ENCODE measurements around the gene NELFB.
A peak's percentile ranks its signal among the peaks of the same experiment; 100 is the strongest.

NELFB gene

DNA sequence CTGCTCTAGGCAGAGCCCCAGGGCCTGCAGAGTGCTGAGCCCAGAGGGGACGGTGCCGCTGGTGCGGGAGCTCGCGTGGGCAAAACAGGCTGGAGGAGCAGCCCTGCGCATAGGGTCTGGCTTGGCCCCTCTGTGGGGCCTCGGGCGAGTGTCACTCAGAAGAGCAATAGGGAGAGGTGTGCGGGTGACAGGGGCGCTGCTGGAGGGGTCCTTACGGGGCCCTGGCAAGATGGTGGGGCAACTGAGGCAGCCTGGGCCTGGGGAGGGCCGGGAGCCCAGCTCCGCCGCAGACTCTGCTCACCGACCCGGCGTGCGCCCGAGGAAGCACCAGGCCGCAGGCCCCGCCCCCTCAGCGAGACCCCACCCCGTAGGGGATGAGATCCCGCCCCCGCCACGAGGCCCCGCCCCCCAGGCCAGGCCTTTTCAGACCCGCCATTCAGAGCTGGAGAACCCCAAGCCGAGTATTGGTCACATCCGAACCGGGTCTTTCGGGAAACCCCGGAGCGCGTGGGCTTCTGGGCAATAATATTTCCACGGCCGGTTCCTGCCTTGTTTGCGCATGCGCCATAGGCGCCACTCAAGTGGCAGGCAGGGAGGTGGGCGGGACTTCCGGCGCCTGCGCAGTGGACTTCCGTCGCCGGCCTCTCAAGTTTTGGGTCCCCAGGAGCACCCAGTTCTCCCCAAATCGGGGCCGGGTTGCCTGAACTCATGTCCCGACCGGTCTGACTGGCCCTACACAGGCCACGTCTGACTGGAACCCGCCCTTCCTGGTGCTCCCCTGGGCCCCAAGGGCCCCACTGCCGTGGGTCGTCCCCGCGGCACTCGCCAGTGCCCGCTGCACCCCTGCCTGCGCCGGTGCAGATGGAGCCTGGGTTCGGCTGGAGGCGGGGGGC is 31.8 kb upstream of the NELFB start:
- peak; percentile 99 for DNase-seq (ENCODE audit: low read depth)

DNA sequence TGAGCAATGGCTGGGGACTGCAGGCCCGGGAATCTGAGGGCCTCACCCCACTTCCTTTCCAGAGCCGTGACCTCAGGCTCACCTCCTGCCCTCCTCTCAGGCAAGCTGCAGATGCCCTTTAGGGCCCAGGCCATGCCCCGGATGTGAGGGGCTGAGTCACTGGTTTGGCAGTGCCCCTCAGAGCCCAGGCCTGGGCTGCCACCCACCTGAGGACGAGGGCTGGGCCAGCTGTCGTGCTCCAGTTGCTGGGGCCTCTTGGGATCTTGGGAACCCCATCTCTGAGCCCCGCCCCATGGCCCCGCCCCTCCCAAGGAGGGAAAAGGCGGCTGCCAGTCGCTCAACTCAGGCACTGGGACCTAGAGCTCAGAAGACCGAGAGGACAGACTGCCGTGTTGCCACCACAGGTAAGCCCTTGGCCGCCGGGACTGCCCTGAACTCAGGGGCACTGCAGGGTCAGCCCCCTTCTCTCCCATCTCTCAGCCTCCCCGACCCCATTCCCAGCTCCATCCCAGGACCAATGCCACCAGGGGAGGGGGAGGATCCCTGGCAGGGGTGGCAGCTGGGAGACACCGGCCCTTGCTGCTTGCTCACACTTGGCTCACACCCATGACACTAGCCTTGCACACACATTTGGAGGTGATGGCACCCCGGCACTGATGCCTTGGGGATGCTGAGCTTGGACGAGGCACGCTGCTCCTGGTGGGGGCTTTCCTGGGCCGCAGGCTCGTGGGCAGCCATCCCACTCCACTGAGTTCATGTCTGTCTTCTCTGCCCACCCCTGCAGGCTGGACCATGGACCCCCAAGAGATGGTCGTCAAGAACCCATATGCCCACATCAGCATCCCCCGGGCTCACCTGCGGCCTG is 30.1 kb upstream of the NELFB start, which contains the start of gene CYSRT1:
TSS of gene CYSRT1 (plus strand) at position 345 of the 865 bp plus-strand sequence. CDS start at position 793, 448 bp downstream.
- no peak for DNase-seq (ENCODE audit: low read depth)

- no peak for DNase-seq (ENCODE audit: low read depth)
Observed at GRCh38 chr9:137225699-137226331, 29.3 kb upstream of the NELFB start.

DNA sequence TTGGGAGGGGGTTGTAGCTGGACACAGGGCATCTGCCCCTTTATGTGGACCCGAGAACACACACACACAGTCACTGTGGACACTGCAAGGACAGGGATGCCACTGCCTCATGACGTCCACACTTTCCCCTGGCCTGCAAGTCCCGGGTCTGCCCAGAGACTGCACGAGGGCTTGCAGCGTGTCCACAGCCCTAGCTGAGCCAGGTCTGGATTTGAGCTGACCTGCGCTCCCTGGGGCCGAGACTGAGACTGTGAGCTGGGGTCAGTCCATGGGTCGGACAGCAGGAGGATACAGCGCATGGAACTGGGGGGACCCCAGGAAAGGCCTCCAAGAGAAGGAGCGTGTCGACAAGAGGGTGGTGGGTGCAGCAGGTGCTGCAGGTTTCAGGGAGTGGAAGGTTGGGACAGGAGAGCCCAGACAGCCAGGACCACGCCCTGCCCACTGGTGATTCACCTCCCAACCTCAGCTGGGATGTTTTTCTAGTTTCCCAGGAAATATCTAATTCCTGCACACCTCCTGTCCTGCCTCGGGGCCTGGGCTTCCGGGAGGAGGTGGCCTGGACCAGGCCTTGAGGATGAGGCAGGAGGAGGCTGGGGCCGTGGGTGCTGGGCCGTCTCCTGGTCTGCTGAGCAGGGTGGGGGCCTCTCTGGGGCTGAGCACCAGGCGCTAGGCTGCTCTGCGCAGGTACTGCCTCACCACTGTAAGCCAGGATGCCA is 28.6 kb upstream of the NELFB start:
- peak; percentile 31 for DNase-seq (ENCODE audit: low read depth)

- peak; percentile 75 for DNase-seq (ENCODE audit: low read depth)
Observed at GRCh38 chr9:137227054-137227852, 27.9 kb upstream of the NELFB start, which contains the start of gene RNF224. Gene RNF224 (plus strand): TSS chr9:137227502. CDS start chr9:137228336, 834 bp downstream.

DNA sequence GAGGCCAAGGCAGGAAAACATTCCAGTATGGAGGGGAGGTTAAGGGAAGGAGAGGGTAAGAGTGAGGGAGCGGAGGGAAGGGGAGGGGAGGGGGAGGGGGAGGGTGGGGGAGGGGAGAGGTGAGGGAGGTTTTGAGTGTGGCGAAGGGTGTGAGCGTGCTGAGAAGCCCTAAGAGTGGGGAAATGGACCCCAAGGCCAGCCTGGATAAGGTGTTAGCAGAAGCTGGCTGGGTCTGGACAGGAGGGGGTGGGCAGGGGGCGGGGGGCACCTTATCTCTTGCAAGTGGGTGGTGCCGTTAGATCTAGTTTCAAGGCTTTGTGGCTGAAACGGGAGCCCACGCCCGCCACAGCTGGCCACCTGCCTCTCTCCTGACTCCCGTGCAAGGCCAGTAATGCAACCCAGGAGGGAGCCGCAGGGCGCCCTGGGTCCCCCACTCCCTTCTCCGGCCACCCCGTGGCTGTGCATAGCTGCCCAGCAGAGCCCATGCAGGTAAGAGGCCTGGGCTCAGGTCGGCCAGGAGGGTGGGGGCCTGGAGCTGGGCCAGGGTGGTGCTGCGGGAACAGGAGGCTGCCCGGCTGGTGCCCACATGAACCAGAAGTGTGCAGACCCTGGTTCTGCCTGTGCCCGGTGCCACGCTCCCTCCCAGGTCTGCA is 27.1 kb upstream of the NELFB start:
- no peak for DNase-seq (ENCODE audit: low read depth)

DNA sequence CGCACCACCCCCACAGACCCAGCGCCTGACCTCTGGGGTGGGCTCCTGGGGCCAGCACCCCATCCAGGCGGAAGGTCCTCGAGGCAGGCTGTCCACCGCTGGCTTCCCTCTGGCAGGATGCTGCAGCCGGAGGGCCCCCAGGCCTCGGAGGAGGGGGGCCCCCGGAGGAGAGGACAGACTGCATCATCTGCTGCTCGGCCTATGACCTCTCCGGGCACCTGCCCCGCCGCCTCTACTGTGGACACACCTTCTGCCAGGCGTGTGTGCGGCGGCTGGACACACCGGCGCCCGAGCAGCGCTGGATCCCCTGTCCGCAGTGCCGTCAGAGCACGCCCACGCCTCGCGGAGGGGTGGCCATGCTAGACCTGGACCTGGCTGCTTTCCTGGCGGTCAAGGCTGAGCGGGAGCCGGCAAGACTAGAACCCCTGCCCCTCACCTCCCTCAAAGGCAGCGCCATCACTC is 26.6 kb upstream of the NELFB start:
- DNase-seq (ENCODE audit: low read depth): no peak

GRCh38 chr9:137228968-137229896 is 25.9 kb upstream of the NELFB start:
- DNase-seq (ENCODE audit: low read depth): no peak

DNA sequence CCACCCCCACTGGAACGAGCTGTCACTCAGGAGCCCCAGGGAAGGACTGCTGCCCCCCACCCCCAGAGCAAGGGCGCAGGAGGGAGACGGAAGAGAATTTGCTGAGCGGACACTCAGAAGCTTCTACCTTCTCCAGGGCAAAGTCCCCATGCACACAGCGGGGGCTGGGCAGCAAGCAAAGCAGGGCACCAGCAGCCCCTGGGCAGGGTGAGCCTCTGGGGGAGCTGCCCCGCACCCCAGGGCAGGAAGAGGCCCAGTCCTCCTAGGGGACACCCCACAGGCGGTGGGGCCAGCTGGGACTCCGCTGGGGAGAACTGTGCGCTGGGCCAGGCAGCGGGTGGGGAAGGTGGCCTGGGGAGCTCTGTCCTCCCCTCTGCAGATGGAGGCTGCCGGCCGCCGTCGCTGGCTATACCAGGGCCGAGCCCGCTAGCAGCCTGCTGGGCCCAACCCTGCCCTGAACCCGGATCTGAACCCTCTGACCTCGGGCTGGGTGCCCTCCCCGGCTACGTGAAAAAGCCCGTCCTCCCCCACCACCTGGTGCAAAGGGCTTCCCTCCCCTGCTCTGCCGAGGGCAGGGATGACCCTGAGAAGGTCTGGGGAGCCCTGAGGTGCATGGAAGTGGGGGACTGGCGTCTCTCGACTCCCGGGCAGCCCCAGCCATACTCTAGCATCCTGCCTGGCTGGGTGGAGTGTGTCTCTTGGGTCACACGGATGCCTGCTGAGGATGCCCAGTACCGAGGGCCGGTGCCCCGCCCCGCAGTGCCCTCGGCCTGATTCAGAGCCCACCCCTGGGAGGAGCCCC is 25.0 kb upstream of the NELFB start:
- DNase-seq (ENCODE audit: low read depth): no peak

GRCh38 chr9:137230705-137231371 is 24.3 kb upstream of the NELFB start, which contains the start of gene SLC34A3:
Gene SLC34A3 (plus strand): TSS chr9:137230901. CDS start chr9:137231703, 802 bp downstream.
- no peak for DNase-seq (ENCODE audit: low read depth)

DNA sequence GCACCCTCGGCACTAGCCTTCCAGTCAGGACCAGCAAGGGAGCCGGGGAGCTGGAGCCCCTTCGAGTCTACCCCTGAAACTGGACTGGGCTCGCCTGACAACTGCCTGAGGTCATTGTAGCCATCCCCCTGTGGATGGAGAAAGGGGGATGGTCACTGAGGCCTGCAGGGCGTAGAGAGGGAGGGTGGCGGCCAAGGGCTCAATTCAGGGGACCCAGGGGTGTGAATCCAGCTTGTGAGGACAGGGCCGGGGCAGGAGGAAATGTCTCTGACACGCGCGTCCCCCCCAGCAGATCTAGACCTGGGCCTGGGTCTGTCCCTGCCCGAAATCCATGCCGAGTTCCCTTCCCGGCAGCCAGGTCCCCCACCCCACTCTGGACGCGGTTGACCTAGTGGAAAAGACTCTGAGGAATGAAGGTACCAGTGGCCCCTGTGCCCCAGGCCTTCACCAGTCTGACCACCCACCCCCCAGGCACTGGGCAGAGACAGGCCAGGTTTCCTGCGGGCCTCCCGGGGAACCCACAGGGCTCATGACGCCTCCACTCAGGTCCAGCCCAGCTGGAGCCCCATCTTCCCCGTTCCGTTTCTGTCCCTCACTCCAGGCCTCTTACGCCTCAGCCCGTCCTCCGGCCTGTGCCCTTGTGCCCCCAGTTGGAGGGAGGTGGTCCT is 23.6 kb upstream of the NELFB start:
- no peak for DNase-seq (ENCODE audit: low read depth)

GRCh38 chr9:137232101-137232500 is 23.0 kb upstream of the NELFB start:
- no peak for DNase-seq (ENCODE audit: low read depth)

DNA sequence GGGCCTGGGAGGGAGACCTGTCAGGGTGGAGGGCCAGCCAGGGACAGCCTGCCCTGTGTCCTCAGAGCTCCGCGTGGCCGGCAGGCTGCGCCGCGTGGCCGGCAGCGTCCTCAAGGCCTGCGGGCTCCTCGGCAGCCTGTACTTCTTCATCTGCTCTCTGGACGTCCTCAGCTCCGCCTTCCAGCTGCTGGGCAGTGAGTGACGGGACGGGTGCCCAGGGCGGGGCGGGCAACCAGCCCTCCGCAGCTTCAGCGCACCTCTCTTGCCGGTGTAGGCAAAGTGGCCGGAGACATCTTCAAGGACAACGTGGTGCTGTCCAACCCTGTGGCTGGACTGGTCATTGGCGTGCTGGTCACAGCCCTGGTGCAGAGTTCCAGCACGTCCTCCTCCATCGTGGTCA is 22.6 kb upstream of the NELFB start:
- no peak for DNase-seq (ENCODE audit: low read depth)

GRCh38 chr9:137233143-137233980 is 21.8 kb upstream of the NELFB start:
- DNase-seq (ENCODE audit: low read depth): no peak

DNA sequence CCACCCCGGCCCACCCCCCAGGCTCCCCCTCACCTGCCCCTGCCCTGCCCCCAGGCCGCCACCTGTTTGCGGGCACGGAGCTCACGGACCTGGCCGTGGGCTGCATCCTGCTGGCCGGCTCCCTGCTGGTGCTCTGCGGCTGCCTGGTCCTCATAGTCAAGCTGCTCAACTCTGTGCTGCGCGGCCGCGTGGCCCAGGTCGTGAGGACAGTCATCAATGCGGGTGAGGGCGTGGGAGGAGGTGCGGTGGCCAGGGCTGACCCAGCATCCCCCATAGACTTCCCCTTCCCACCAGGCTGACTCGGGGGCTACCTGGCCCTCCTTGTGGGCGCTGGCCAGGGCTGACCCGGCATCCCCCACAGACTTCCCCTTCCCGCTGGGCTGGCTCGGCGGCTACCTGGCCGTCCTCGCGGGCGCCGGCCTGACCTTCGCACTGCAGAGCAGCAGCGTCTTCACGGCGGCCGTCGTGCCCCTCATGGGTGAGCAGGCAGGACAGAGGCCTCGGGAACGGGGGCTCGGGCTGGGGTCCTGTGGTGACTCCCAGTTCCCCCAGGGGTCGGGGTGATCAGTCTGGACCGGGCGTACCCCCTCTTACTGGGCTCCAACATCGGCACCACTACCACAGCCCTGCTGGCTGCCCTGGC is 21.0 kb upstream of the NELFB start:
- DNase-seq (ENCODE audit: low read depth): no peak

All from EH (cell line).